ENCODE data around the gene EEIG2.
"Not testable (repeated sequence)": the region's sequence is repeated elsewhere in the genome, so short reads cannot be mapped to it uniquely, and the experiment has no call there.

EEIG2 gene
- 29.0 to 191 (median 75.5) reads per million in 18 experiments for total RNA-seq

DNA sequence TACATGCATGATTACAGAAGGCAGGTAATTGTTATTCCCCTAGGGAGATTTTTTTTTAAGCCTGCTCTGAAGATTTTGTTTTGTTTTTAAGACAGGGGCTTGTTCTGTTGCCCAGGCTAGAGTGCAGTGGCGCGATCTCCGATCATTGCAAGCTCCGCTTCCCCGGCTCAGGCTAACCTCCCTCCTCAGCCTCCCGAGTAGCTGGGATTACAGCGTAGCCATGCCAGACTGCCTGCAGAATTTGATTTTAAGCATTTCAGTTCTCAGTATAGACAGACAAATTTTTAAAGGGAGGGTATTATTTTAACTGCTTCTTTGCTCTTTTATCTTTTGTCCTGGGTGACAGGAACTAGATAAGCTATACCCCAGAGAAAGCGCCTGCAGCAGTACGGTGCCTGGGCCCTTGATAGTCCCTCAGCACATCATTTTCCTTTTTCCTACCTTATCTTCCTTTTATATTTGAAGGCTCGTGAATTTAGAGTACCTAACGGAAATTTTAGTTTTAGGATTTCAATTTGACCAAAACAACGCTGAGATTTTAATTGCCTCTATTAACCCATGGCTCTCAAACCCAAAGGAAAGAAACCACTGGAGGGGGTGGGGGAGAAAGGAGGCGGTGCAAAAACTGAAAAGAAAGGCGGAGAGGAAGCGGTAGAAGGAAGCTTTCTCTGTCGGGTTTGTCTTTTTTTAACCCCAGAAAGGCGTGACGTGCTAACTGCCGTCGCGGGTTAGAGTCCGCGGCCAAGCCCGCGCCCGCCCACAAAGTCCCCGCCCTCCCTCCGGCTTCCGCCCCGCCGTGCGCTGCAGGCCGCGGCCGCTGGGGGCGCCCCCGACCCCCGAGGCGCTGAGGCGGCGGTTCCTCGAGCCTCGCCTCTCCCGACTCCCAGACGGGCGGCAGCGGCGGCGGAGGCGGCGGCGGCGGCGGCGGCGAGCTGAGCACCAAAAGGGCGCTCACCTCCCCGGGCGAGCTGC, at the start of gene EEIG2:
Gene EEIG2, plus strand, starts transcription at position 886 of the 972 bp plus-strand sequence. CDS start 329 bp downstream, outside the sequence.
- peak; percentile 94 to 95 for DNase-seq

DNA sequence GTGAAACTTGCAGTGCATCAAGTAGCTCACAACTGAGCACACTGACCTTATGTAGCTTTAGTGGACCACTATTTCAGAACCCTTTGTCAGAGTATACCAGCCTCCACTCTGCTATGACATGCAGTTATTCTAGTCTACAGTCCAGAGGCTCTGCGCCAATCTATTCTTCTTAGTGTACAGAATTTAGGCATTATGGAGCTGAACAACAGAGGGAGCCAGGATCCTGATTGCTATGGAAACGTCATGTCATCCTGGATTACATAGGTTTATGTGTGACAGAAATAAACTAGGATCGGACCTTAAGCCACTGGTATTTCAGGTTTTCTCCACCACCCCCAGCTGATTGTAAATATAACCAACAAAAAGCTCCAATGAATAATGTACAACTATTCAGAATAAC, 48.1 kb upstream of the EEIG2 start:
- DNase-seq = no peak

DNA sequence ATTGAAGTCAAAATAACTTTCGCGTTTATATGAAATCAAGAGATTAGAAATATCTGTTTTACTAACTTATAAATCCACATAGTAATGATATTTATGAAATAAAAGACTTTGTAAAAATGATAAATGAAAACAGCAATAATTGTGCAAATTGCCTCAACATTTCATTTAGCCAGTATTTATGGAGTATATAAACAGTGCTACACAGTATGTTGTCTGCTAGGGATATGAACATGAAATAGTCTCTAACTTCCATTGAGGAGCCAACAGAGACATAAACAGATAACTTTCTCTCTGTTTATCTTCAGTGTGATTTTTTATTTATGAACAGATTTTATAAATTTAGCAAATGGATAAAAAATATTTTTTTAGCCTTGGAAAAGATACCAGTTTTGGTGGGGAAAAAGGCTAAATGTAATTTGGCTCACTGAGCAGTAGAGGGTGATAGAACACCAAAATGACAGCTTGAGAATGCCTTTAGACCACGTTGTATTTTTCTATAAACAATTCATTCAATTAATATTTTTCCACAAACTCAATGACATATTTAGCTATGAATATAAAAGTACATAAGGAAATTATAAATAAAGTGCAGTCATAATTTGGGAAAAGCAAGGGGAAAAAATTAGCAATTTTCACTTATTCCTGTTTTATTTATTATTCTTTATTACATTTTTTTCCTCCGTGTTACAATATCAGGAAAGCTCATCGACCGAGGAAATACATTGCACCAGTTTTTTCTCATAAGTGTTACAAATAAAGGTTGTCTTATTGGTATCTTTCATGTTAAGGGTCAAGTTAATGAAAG, 47.5 kb upstream of the EEIG2 start:
- peak; percentile 40 to 66 for DNase-seq

DNA sequence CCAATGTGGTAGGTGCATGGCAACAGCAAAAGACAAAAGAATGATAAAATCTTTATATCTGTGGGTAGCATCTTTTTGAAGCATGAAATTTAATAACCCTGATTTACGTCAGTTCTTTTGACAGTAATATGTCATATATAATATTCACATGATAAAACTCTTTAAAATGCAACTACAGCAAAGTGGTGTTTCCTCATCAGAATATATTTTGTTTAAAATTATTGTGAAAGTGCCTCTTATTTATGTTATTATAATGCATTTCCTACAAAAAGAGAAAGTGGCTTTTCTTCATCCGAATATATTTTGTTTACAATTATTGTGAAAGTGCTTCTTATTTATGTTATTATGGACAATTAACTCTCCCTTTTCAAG, 46.9 kb upstream of the EEIG2 start:
- no peak for DNase-seq

DNA sequence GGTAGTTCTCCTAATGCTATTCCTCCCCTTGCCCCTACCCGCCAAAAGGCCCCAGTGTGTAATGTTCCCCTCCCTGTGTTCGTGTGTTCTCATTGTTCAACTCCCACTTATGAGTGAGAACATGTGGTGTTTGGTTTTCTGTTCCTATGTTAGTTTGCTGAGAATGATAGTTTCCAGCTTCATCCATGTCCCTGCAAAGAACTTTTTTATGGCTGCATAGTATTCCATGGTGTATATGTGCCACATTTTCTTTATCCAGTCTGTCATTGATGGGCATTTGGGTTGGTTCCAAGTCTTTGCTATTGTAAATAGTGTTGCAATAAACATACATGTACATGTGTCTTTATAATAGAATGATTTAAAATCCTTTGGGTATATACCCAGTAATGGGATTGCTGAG, 46.0 kb upstream of the EEIG2 start:
- not testable (repeated sequence) for DNase-seq

DNA sequence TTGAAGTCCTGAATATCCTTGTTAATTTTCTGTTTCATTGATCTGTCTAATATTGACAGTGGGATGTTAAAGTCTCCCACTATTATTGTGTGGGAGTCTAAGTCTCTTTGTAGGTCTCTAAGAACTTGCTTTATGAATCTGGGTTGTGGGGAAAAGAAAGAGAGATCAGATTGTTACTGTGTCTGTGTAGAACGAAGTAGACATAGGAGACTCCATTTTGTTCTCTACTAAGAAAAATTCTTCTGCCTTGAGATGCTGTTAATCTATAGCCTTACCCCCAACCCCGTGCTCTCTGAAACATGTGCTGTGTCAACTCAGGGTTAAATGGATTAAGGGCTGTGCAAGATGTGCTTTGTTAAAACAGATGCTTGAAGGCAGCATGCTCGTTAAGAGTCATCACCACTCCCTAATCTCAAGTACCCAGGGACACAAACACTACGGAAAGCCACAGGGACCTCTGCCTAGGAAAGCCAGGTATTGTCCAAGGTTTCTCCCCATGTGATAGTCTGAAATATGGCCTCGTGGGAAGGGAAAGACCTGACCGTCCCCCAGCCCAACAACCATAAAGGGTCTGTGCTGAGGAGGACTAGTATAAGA, 42.5 kb upstream of the EEIG2 start:
- DNase-seq = not testable (repeated sequence)

DNA sequence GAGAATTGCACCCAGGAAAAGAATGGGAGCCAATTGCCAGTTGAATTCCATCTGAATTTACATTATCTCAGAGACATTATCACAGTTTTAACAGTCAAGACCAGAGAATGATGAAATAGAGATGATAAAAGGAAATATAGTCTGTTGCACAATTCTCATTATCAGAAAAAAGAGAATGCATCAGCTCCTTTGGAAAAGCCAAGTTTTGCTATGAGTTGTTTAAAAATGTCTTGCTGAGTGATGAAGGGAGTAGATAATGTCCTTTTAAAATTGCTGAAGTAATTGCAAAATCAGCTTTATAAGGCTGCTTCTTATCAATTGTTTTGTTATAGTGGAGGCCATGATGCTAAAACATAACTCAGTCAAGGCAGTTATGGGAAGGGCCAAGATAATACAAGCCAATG, 37.9 kb upstream of the EEIG2 start:
- no peak for DNase-seq

DNA sequence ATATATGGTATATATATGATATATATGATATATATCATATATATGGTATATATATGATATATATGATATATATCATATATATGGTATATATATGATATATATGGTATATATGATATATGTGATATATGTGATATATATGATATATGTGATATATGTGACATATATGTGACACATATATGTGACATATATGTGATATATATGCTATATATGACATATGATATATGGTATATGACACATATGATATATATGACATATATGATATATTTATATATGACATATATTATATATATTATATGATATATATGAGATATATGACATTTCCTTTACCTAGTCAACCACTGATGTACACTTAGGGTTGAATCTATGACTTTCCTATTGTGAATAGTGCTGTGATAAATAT, 36.1 kb upstream of the EEIG2 start:
- DNase-seq = no peak

DNA sequence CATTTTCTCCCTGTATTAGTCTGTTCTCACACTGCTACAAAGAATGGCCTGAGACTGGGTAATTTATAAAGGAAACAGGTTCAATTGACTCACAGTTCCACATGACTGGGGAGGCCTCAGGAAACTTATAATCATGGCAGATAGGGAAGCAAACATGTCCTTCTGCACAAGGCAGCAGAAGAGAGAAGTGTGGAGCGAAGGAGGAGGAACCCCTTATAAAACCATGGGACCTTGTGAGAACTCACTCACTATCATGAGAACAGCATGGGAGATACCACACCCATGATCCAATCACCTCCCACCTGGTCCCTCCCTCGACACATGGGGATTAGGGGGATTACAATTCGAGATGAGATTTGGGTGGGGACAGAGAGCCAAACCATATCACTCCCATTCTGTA, 35.2 kb upstream of the EEIG2 start:
- no peak for DNase-seq

DNA sequence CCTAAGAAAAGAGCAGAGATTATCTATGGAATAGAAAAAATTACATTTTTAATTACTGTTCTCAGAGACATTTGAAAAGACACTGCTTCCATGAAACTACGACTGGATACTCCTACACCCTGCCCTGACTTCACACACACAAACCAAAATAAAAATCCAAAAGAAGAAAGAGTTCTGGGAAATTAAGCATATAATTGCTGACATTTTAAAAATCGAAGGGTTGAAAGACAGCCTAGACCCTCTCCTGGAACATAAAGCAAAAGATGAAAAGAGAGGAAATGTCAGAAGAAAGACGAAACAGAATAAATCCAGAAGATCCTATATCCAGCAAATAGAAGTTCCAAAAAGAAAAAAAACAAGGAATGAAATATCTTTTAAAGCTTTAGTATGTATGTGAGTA, 32.8 kb upstream of the EEIG2 start:
- DNase-seq = no peak

DNA sequence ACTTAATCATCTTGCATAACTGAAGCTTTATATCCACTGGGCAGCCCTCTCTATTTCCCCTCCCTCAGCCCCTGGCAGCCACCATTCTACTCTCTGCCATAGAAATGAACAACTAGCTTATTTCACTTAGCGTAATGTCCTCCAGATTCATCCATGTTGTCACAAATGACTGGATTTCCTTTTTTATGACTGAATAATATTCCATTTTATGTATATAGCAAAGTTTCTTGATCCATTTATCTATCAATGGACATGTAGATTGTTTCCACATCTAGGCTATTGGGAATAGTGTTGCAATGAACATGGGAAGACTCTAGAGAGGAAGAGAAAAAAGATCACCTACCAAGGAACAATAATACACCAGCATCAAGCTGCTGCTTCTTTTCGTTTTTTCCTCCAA, 32.1 kb upstream of the EEIG2 start:
- DNase-seq = no peak

DNA sequence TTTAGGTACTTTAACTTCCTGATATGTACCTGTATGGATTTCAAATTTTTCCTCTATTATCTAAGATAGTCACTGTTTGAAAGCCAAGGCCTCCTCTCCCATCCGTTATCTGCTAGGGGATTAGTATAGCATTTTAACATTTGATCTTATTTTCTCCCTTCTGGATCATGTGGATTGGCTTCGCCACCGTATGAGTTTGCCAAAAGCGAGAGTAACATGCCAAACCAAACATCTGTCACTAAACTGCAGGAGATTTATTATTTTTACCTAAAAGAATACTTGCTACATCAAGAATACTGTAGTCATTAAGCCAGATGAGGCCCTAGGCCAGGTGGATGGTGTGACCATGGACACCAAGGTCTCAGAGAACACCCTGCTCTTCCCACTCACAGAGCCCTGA, 28.5 kb upstream of the EEIG2 start:
- DNase-seq = no peak

DNA sequence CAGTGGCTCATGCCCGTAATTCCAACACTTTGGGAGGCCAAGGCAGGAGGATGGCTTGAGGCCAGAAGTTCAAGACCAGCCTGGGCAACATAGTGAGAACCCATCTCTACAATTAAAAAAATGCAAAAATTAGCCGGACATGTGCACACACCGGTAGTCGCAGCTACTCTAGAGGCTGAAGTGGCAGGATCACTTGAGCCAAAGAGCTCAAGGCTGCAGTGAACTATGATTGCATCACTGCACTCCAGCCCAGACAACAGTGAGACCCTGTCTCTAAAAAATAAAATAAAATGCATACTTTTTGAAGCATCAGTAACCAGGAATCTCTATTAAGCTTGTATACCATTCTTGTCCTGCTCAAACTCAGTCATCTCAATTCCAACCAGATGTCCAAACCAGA, 27.2 kb upstream of the EEIG2 start:
- DNase-seq = no peak

DNA sequence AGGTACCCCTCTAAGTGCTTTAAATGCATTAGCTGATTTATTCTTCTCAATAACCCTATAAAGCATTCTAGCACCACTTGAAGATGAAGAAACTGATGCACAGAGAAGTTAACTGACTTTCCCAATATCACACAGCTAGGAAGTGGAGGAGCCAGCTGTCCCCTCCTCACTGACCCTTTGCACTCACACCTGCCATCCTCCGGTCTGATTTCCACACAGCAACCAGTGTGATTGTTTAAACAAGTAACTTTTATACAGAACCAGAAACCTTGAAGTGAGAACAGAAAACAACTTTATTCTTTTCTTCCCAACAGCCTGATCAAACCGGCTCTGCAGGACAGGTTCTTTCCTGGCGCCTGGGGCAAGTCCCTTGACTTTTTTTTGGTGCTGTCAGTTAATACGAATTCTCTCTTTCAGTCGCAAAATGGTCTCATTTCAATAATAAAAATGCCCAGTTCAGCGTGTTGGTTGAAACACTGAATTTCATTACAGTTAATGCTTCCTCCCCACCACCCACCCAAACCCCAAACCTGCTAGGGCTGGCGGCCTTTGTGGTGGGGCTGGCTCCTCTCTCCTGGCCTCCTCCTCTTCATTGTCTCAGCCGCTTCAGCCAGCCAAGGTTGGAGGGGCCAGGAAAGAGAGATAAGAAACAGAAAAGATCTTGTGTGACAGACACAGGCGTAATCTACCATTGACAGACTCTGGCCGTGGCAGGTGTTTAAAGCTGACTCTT, 26.4 kb upstream of the EEIG2 start:
- DNase-seq = no peak

DNA sequence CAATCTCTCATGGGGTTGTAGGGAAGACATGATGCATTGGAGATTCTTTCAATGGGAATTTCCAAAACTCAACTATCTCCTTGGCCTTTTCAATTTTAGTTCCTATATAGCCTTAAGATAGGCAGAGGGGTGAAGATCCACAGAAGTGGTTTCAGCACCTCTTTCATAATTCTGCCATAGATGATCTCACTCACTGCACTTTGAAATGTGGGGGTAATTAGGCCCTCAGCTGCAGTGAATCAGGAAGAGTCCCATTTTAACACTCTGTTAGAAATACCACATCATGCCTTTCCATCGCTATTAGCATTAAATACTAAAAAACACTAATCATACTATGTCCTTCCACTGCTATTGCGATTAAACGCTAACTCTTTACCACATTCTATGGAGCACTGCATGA, 25.1 kb upstream of the EEIG2 start:
- peak in 1 of 2 donors; percentile 7 for DNase-seq

DNA sequence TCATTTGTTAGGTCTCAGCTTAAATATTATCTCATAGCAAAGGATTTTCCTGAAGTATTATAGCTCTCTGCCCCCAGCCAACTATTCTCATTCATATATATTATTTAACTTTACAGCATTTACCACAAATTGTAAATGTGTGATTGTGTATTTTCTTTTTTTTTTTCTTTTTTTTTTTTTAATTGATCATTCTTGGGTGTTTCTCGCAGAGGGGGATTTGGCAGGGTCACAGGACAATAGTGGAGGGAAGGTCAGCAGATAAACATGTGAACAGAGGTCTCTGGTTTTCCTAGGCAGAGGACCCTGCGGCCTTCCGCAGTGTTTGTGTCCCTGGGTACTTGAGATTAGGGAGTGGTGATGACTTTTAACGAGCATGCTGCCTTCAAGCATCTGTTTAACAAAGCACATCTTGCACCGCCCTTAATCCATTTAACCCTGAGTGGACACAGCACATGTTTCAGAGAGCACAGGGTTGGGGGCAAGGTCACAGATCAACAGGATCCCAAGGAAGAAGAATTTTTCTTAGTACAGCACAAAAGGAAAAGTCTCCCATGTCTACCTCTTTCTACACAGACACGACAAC, 24.5 kb upstream of the EEIG2 start:
- not testable (repeated sequence) for DNase-seq

DNA sequence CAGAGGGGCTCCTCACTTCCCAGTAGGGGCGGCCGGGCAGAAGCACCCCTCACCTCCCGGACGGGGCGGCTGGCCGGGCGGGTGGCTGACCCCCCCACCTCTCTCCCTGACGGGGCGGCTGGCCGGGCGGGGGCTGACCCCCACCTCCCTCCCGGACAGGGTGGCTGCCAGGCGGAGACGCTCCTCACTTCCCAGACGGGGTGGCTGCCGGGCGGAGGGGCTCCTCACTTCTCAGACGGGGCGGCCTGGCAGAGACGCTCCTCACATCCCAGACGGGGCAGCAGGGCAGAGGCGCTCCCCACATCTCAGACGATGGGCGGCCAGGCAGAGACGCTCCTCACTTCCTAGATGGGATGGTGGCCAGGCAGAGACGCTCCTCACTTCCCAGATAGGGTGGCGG, 23.9 kb upstream of the EEIG2 start:
- DNase-seq = not testable (repeated sequence)

DNA sequence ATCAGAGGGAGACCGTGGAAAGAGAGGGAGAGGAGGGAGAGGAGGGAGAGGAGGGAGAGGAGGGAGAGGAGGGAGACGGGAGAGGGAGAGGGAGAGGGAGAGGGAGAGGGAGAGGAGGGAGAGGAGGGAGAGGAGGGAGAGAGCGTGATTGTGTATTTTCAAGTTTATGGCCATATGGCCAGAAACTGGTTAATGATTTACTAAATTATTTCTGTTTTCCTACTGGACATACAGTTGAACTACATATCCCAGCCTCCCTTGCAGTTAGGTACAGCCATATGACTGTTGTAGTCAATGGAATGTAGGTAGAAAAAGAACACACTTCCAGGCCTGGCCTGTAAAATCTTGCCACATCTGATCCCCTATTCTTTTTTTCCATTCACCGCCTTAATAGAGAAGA, 23.1 kb upstream of the EEIG2 start:
- not testable (repeated sequence) for DNase-seq

DNA sequence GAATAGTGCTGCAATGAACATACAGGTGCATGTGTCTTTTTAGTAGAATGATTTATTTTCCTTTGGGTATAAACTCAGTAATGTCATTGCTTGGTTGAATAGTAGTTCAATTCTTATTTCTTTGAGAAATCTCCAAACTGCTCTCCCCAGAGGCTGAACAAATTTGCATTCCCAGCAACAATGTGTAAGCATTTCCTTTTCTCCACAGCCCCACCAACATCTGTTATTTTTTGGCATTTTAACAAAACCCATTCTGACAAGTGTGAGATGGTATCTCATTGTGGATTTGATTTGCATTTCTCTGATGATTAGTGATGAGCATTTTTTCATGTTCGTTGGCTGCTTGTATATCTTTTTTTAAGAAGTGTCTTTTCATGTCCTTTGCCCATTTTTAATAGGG, 21.9 kb upstream of the EEIG2 start:
- DNase-seq = no peak

DNA sequence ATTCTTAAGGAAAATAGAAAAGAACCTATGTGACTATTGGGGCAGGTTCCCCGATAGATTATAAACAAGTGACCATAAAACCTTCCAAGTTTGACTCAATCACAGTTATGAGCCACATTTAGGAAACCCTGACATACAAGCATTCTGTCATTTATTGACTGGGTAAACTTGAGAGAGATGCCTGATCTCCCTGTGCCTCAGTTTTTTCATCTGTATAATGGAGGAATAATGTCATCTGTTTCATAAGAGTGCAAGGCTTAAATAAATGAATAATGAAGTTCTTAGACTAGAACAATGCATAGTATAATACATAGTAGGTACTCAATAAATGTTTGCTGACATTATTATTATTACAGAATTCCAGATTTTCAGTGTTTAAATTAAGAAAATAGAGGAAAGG, 18.9 kb upstream of the EEIG2 start:
- DNase-seq = no peak

DNA sequence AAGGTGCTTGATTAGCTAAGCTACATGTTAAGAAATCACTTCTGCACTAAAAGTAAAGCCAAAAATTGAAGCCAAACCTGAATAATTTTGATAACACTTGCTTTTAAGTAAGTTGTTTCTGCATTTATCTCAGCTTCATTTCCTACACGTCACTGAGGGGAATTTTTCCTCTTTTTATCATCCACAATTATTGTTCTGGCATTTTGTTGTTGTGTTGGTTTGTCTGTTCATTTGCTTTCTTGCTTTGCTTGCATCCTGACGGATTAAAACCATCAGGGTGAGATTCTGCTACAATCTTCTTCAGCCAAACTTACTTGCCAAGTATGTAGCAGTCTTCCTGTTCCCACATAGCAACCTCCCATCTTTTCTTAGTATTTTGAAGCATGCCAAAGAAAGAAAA, 18.0 kb upstream of the EEIG2 start:
- DNase-seq = no peak

DNA sequence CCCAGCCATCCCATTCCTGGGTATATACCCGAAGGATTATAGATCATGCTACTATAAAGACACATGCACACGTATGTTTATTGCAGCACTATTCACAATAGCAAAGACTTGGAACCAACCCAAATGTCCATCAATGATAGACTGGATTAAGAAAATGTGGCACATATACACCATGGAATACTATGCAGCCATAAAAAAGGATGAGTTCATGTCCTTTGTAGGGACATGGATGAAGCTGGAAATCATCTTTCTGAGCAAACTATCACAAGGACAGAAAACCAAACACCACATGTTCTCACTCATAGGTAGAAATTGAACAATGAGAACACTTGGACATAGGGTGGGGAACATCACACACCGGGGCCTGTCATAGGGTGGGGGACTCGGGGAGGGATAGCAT, 12.4 kb upstream of the EEIG2 start:
- not testable (repeated sequence) for DNase-seq
